ENCODE measurements around the gene BBS9.

- TF ChIP-seq POLR2AphosphoS5 (IDR thresholded peaks at IDR 0.05) = no peak
- TF ChIP-seq CTCF (IDR thresholded peaks at IDR 0.05; ENCODE audit: poor library complexity, severe bottlenecking) = no peak
These were observed 144.0 kb downstream of the BBS9 start for GRCh38 chr7:33273356-33273755.

All from neural cell (in vitro differentiated cells).